OCI-M2 (cell line): ENCODE data around the gene PIP4P1.

Experiments used
- DNase-seq: peaks from one replicate; lab custom pipeline; 2025; ENCODE audit not compliant: unreplicated experiment; lab: John Stamatoyannopoulos, UW

Gene PIP4P1

DNA sequence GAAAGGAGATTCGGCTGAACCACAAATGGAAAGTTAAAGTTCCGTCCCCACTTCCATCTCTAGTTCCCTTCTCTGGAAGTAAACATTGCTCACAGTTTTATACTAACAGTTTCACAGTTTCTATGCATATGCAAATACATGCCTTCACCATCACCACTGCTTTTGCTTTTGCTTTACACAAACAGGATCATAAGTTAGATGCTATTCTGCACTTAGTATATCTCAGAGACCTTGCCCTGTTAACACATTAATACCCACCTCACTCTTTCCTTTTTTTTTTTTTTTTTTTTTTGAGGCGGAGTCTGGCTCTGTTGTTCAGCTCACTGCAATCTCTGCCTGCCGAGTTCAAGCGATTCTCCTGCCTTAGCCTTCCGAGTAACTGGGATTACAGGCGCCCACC is 48.8 kb downstream of the PIP4P1 start:
- no peak for DNase-seq

GRCh38 chr14:20409226-20409625 is 52.0 kb downstream of the PIP4P1 start:
- DNase-seq, result no peak
